ENCODE measurements around the gene CHN1. TPM values are rescaled to one million over a fixed set of nuclear protein-coding genes. Genes with fewer than 3 reads are reported as not detected.

Gene CHN1
- total RNA-seq, 1 experiment from 2014 or later = 0.41 TPM

GRCh38 chr2:174844295-174844708 is 160.9 kb downstream of the CHN1 start:
- intact Hi-C loops (cut with micrococcal nuclease; ENCODE audit: unreplicated experiment) = no loop called here
- no peaks in the 10 kb centered on the region for H3K27me3 ChIP-seq (replicated peaks; ENCODE audit: control insufficient read depth, insufficient read depth, low read length)
- no peak for DNase-seq
- H3K36me3 Mint-ChIP-seq (ENCODE audit: insufficient read depth, unreplicated experiment) = no peaks in the 10 kb centered on the region
- no peak for TF ChIP-seq CTCF (IDR thresholded peaks at IDR 0.05; ENCODE audit: insufficient read depth in 1 of 2, low read depth in 1 of 2, low read length in 1 of 2, severe bottlenecking in 1 of 2, unreplicated experiment in 1 of 2)
- no peak overlapping the region for H3K4me3 Mint-ChIP-seq (ENCODE audit: unreplicated experiment)
- no peaks in the 10 kb centered on the region for H3K9me3 Mint-ChIP-seq (ENCODE audit: unreplicated experiment)
- ChIA-PET POLR2A (no interaction called here), CTCF (interaction anchor here (0.7 kb wide), 1 partner anchor 73 kb away, joined by 4 read pairs; no protein-coding TSS in a partner anchor)
- no peaks in the 10 kb centered on the region for H3K36me3 ChIP-seq (ENCODE audit: control insufficient read depth, insufficient read depth, low read length)
- H3K9me3 ChIP-seq = no peaks in the 10 kb centered on the region
- H3K4me1 ChIP-seq = no peaks in the 10 kb centered on the region
- BruUV-seq (replicated peaks) = no TSS peak
- no peaks in the 10 kb centered on the region for H3K4me1 Mint-ChIP-seq (ENCODE audit: low read depth, unreplicated experiment)
- H3K4me3 ChIP-seq (ENCODE audit: low read depth, low read length) = no peak overlapping the region
- no peak overlapping the region for H3K27ac Mint-ChIP-seq (ENCODE audit: unreplicated experiment)
- peaks cover 6% of the 10 kb centered on the region for H3K27me3 Mint-ChIP-seq (ENCODE audit: insufficient read depth, unreplicated experiment)

GRCh38 chr2:174842496-174842895 is 162.7 kb downstream of the CHN1 start:
- BruUV-seq (replicated peaks) = no TSS peak
- H3K4me1 ChIP-seq = no peaks in the 10 kb centered on the region
- H3K36me3 ChIP-seq (ENCODE audit: control insufficient read depth, insufficient read depth, low read length) = no peaks in the 10 kb centered on the region
- H3K27me3 ChIP-seq (replicated peaks; ENCODE audit: control insufficient read depth, insufficient read depth, low read length) = no peaks in the 10 kb centered on the region
- ChIA-PET POLR2A (no interaction called here), CTCF (no interaction called here)
- Mint-ChIP-seq H3K4me1 (ENCODE audit: low read depth, unreplicated experiment) (no peaks in the 10 kb centered on the region), H3K9me3 (ENCODE audit: unreplicated experiment) (no peaks in the 10 kb centered on the region), H3K27me3 (ENCODE audit: insufficient read depth, unreplicated experiment) (peaks cover 8% of the 10 kb centered on the region), H3K27ac (ENCODE audit: unreplicated experiment) (no peak overlapping the region), H3K36me3 (ENCODE audit: insufficient read depth, unreplicated experiment) (no peaks in the 10 kb centered on the region), H3K4me3 (ENCODE audit: unreplicated experiment) (no peak overlapping the region)
- DNase-seq = no peak
- no peak overlapping the region for H3K4me3 ChIP-seq (ENCODE audit: low read depth, low read length)
- H3K9me3 ChIP-seq = no peaks in the 10 kb centered on the region
- TF ChIP-seq CTCF (IDR thresholded peaks at IDR 0.05; ENCODE audit: insufficient read depth in 1 of 2, low read depth in 1 of 2, low read length in 1 of 2, severe bottlenecking in 1 of 2, unreplicated experiment in 1 of 2) = no peak
- intact Hi-C loops (cut with micrococcal nuclease; ENCODE audit: unreplicated experiment) = no loop called here

- H3K27ac Mint-ChIP-seq (ENCODE audit: unreplicated experiment) = no peak overlapping the region
- Histone ChIP-seq H3K36me3 (ENCODE audit: control insufficient read depth, insufficient read depth, low read length) (no peaks in the 10 kb centered on the region), H3K4me3 (ENCODE audit: low read depth, low read length) (no peak overlapping the region), H3K4me1 (no peaks in the 10 kb centered on the region), H3K27me3 (replicated peaks; ENCODE audit: control insufficient read depth, insufficient read depth, low read length) (no peaks in the 10 kb centered on the region), H3K9me3 (no peaks in the 10 kb centered on the region)
- intact Hi-C loops (cut with micrococcal nuclease; ENCODE audit: unreplicated experiment) = no loop called here
- H3K27me3 Mint-ChIP-seq (ENCODE audit: insufficient read depth, unreplicated experiment) = peaks cover 7% of the 10 kb centered on the region
- BruUV-seq (replicated peaks) = no TSS peak
- TF ChIP-seq CTCF (IDR thresholded peaks at IDR 0.05; ENCODE audit: insufficient read depth in 1 of 2, low read depth in 1 of 2, low read length in 1 of 2, severe bottlenecking in 1 of 2, unreplicated experiment in 1 of 2) = no peak
- no peaks in the 10 kb centered on the region for H3K9me3 Mint-ChIP-seq (ENCODE audit: unreplicated experiment)
- CTCF ChIA-PET = no interaction called here
- H3K4me1 Mint-ChIP-seq (ENCODE audit: low read depth, unreplicated experiment) = no peaks in the 10 kb centered on the region
- H3K4me3 Mint-ChIP-seq (ENCODE audit: unreplicated experiment) = no peak overlapping the region
- POLR2A ChIA-PET = no interaction called here
- no peak for DNase-seq
- no peaks in the 10 kb centered on the region for H3K36me3 Mint-ChIP-seq (ENCODE audit: insufficient read depth, unreplicated experiment)
These were observed 163.2 kb downstream of the CHN1 start for GRCh38 chr2:174841936-174842335.
